ENCODE results near the gene RAI2.

DNA sequence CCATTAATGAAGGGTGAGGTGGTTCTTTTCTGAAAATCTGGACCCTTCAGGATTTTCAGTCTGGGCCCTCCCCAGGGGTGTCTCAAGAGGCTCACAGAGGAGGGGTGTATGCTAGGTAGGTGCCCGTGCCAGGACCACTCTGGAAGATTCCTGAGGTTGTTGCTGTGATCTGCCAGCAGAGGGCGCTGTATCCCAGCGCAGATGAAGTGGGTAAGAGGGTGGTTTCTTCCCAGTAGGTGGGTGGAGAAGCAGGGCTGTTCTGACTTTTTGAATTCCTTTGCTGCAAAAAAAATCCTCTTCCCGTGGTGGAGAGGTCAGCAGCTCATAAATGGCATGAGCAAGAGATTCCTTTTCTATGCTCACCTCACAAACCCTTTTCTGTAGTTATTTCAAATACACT is 72.7 kb downstream of the RAI2 start:
- no peak for TF ChIP-seq ZNF830 (tag by site-specific recombination; IDR thresholded peaks at IDR 0.05; ENCODE audit: low read depth)
- TF ChIP-seq, protein P1, sequence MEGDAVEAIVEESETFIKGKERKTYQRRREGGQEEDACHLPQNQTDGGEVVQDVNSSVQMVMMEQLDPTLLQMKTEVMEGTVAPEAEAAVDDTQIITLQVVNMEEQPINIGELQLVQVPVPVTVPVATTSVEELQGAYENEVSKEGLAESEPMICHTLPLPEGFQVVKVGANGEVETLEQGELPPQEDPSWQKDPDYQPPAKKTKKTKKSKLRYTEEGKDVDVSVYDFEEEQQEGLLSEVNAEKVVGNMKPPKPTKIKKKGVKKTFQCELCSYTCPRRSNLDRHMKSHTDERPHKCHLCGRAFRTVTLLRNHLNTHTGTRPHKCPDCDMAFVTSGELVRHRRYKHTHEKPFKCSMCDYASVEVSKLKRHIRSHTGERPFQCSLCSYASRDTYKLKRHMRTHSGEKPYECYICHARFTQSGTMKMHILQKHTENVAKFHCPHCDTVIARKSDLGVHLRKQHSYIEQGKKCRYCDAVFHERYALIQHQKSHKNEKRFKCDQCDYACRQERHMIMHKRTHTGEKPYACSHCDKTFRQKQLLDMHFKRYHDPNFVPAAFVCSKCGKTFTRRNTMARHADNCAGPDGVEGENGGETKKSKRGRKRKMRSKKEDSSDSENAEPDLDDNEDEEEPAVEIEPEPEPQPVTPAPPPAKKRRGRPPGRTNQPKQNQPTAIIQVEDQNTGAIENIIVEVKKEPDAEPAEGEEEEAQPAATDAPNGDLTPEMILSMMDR (tag by site-specific recombination; IDR thresholded peaks at IDR 0.05): peak; percentile 63
- TF ChIP-seq SP7 (tag by site-specific recombination; IDR thresholded peaks at IDR 0.05): no peak
- TF ChIP-seq, protein P2, sequence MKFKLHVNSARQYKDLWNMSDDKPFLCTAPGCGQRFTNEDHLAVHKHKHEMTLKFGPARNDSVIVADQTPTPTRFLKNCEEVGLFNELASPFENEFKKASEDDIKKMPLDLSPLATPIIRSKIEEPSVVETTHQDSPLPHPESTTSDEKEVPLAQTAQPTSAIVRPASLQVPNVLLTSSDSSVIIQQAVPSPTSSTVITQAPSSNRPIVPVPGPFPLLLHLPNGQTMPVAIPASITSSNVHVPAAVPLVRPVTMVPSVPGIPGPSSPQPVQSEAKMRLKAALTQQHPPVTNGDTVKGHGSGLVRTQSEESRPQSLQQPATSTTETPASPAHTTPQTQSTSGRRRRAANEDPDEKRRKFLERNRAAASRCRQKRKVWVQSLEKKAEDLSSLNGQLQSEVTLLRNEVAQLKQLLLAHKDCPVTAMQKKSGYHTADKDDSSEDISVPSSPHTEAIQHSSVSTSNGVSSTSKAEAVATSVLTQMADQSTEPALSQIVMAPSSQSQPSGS (tag by site-specific recombination; IDR thresholded peaks at IDR 0.05; ENCODE audit: low read depth): no peak
- TF ChIP-seq BCL11B (tag by site-specific recombination; IDR thresholded peaks at IDR 0.05; ENCODE audit: low read depth): no peak
- TF ChIP-seq ZNF510 (tag by site-specific recombination; IDR thresholded peaks at IDR 0.05; ENCODE audit: insufficient replicate concordance): no peak
- no peak for TF ChIP-seq ZNF423 (tag by site-specific recombination; IDR thresholded peaks at IDR 0.05)
- TF ChIP-seq, protein P3, sequence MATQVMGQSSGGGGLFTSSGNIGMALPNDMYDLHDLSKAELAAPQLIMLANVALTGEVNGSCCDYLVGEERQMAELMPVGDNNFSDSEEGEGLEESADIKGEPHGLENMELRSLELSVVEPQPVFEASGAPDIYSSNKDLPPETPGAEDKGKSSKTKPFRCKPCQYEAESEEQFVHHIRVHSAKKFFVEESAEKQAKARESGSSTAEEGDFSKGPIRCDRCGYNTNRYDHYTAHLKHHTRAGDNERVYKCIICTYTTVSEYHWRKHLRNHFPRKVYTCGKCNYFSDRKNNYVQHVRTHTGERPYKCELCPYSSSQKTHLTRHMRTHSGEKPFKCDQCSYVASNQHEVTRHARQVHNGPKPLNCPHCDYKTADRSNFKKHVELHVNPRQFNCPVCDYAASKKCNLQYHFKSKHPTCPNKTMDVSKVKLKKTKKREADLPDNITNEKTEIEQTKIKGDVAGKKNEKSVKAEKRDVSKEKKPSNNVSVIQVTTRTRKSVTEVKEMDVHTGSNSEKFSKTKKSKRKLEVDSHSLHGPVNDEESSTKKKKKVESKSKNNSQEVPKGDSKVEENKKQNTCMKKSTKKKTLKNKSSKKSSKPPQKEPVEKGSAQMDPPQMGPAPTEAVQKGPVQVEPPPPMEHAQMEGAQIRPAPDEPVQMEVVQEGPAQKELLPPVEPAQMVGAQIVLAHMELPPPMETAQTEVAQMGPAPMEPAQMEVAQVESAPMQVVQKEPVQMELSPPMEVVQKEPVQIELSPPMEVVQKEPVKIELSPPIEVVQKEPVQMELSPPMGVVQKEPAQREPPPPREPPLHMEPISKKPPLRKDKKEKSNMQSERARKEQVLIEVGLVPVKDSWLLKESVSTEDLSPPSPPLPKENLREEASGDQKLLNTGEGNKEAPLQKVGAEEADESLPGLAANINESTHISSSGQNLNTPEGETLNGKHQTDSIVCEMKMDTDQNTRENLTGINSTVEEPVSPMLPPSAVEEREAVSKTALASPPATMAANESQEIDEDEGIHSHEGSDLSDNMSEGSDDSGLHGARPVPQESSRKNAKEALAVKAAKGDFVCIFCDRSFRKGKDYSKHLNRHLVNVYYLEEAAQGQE (tag by site-specific recombination; IDR thresholded peaks at IDR 0.05): no peak
- no peak for TF ChIP-seq KLF10 (tag by site-specific recombination; IDR thresholded peaks at IDR 0.05)
- no peak for TF ChIP-seq ZNF747 (tag by site-specific recombination; IDR thresholded peaks at IDR 0.05)
- TF ChIP-seq BCL11A (tag by site-specific recombination; IDR thresholded peaks at IDR 0.05; ENCODE audit: low read depth): no peak
- no peak for TF ChIP-seq ZNF561 (tag by site-specific recombination; IDR thresholded peaks at IDR 0.05; ENCODE audit: borderline replicate concordance)

Data from HEK293 (cell line).